GM11168 (cell line): ENCODE data around the gene HOXA6.

ENCODE experiments used
- in situ Hi-C: fragments of 300-500 bp; cut with MboI; formaldehyde crosslinking; loops from one replicate; pipeline ENCODE4 v1.12.0; 2022; ENCODE audit warnings: low sequenced_read_pairs; ENCODE audit not compliant: unreplicated experiment

The HOXA6 gene

GRCh38 chr7:27165089-27165995 is 17.8 kb upstream of the HOXA6 start, which contains the start of gene HOXA9:
Gene HOXA9 (minus strand): TSS chr7:27165537. CDS start chr7:27165457, 80 bp downstream.
- in situ Hi-C loops, result no loop called here

DNA sequence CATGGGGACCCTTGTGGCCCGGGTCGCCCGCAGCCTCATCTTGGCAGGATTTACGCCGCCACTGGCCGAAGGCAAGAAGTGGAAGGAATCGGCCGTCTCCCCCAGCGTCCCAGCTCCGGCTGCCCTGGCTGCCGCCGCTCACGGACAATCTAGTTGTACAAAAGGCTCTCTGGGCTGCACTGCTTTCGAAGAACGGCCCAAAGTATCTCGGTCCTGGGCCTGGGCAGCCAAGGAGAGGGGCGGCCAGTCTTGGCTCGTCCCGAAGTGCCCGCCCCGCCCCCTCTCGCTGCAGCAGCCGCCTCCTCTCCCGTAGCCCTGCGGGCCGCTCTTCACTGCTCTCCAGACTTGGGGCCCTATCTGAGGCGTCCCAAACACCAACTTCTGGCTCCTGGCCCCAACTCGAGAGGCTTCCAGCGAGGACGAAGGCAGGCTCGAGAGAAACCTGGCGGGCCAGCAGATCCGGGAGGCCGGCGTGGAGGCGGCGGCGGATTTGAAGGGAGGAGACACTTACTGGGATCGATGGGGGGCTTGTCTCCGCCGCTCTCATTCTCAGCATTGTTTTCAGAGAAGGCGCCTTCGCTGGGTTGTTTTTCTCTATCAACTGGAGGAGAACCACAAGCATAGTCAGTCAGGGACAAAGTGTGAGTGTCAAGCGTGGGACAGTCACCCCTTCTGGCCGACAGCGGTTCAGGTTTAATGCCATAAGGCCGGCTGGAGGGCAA is 17.0 kb upstream of the HOXA6 start:
- in situ Hi-C loops, result no loop called here

DNA sequence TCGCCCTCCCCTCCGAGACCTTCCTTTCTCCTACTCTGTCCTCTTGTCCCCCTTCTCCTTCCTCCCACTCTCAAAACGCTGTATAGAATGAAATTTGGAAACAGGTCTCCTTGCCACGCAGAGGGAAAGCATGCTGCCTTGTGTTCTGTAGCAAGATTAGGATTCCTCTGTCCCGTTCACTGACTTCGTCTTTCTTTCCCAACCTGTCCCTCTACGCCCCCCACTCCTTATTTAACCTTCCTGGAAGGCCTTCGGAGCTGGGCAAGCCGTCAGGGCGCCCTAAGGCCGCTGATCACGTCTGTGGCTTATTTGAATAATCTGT is 16.4 kb upstream of the HOXA6 start:
- in situ Hi-C loops, result no loop called here

GRCh38 chr7:27163288-27164044 is 15.9 kb upstream of the HOXA6 start:
- in situ Hi-C loops, result no loop called here

- in situ Hi-C loops, result no loop called here
These were observed 15.2 kb upstream of the HOXA6 start for GRCh38 chr7:27162561-27163287.

GRCh38 chr7:27161721-27162560 is 14.4 kb upstream of the HOXA6 start:
- in situ Hi-C loops, result no loop called here

- in situ Hi-C loops, result no loop called here
These were observed 13.7 kb upstream of the HOXA6 start for GRCh38 chr7:27161214-27161720.

DNA sequence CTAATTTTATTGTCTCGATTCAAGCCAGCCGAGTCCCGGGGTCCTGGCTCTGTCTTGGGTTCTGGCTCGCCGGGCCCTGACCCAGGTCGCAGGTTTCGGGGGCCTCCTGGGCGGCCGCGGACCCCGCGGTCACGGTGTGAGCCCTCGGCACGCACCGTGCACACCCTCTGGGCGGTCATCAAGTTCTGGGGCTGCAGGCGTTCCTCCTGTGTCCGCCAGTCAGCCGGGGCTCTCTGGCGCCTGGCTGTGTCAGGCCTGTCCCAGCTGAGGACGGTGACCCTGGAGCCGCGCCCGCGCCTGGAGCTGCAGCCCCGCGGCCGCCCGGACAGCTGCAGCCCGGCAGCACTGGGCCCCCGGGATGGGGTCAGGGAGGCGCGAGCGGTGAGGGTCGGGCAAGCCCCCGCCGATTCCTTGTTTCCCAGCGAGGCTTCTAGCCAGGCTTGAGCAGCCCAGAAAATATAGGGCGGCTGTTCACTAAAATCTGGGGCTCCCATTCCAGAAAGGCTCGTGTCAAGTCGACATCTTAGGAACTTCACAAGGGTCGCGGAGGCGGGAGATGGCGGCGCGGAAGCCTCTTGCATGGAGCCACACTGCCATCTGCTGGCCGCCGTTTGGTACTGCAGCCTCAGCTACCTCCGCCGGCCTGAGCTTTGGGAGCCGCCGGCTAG is 13.1 kb upstream of the HOXA6 start:
- in situ Hi-C loops, result no loop called here

- in situ Hi-C loops, result no loop called here
These were observed 12.6 kb upstream of the HOXA6 start for GRCh38 chr7:27160145-27160545.

- in situ Hi-C loops, result loop anchor here (10.0 kb wide), 2 partner anchors 655 to 795 kb away; no protein-coding TSS in a partner anchor
These were observed 11.9 kb upstream of the HOXA6 start for GRCh38 chr7:27159266-27160144.

GRCh38 chr7:27158436-27159265 is 11.1 kb upstream of the HOXA6 start:
- in situ Hi-C loops, result loop anchor here (10.0 kb wide), 2 partner anchors 654 to 794 kb away; no protein-coding TSS in a partner anchor

GRCh38 chr7:27157702-27158431 is 10.3 kb upstream of the HOXA6 start:
- in situ Hi-C loops, result loop anchor here (10.0 kb wide), 2 partner anchors 653 to 793 kb away; no protein-coding TSS in a partner anchor

GRCh38 chr7:27156916-27157701 is 9.5 kb upstream of the HOXA6 start:
- in situ Hi-C loops, result loop anchor here (10.0 kb wide), 2 partner anchors 652 to 792 kb away; no protein-coding TSS in a partner anchor

- in situ Hi-C loops, result loop anchor here (10.0 kb wide), 2 partner anchors 652 to 792 kb away; no protein-coding TSS in a partner anchor
These were observed 8.9 kb upstream of the HOXA6 start, which contains the start of gene HOXA7 for GRCh38 chr7:27156508-27156898. Gene HOXA7 (minus strand): TSS chr7:27156675. CDS start chr7:27156545, 130 bp downstream.
